ENCODE measurements around the gene KCNJ10.

The KCNJ10 gene

GRCh38 chr1:159980076-159980475 is 89.9 kb downstream of the KCNJ10 start:
- no peak overlapping the region for H3K4me3 ChIP-seq (ENCODE audit: low read depth, low read length)
- no peak for TF ChIP-seq CTCF (IDR thresholded peaks at IDR 0.05; ENCODE audit: insufficient read depth, low read depth, low read length, missing control alignments)
- DNase-seq (ENCODE audit: low read depth), result no peak

GRCh38 chr1:159979257-159979656 is 90.7 kb downstream of the KCNJ10 start:
- H3K4me3 ChIP-seq (ENCODE audit: low read depth, low read length), result no peak overlapping the region
- no peak for TF ChIP-seq CTCF (IDR thresholded peaks at IDR 0.05; ENCODE audit: insufficient read depth, low read depth, low read length, missing control alignments)
- no peak for DNase-seq (ENCODE audit: low read depth)

- no peak for DNase-seq (ENCODE audit: low read depth)
- no peak overlapping the region for H3K4me3 ChIP-seq (ENCODE audit: low read depth, low read length)
- TF ChIP-seq CTCF (IDR thresholded peaks at IDR 0.05; ENCODE audit: insufficient read depth, low read depth, low read length, missing control alignments), result no peak
Measured at GRCh38 chr1:159978107-159978398, 91.9 kb downstream of the KCNJ10 start.

- no peak overlapping the region for H3K4me3 ChIP-seq (ENCODE audit: low read depth, low read length)
- no peak for TF ChIP-seq CTCF (IDR thresholded peaks at IDR 0.05; ENCODE audit: insufficient read depth, low read depth, low read length, missing control alignments)
- no peak for DNase-seq (ENCODE audit: low read depth)
Measured at GRCh38 chr1:159977364-159978106, 92.4 kb downstream of the KCNJ10 start.

GRCh38 chr1:159974350-159974965 is 95.5 kb downstream of the KCNJ10 start:
- no peak overlapping the region for H3K4me3 ChIP-seq (ENCODE audit: low read depth, low read length)
- DNase-seq (ENCODE audit: low read depth), result no peak
- no peak for TF ChIP-seq CTCF (IDR thresholded peaks at IDR 0.05; ENCODE audit: insufficient read depth, low read depth, low read length, missing control alignments)

- DNase-seq (ENCODE audit: low read depth), result no peak
- no peak overlapping the region for H3K4me3 ChIP-seq (ENCODE audit: low read depth, low read length)
- TF ChIP-seq CTCF (IDR thresholded peaks at IDR 0.05; ENCODE audit: insufficient read depth, low read depth, low read length, missing control alignments), result no peak
Measured at GRCh38 chr1:159973350-159973940, 96.5 kb downstream of the KCNJ10 start.
